Raji (cell line): ENCODE data around the gene BCAS1.

ENCODE experiments used
- POLR2A ChIP-seq: IDR thresholded peaks from 2 replicates; pipeline ENCODE4 v1.6.1; 2011; ENCODE audit warnings: low read depth, low read length, control low read depth; ENCODE audit not compliant: insufficient read depth

BCAS1 gene

GRCh38 chr20:54002741-54003140 is 67.7 kb downstream of the BCAS1 start:
- no peak for TF ChIP-seq POLR2A

GRCh38 chr20:54002056-54002575 is 68.3 kb downstream of the BCAS1 start:
- TF ChIP-seq POLR2A, result no peak

GRCh38 chr20:54000914-54001313 is 69.5 kb downstream of the BCAS1 start:
- TF ChIP-seq POLR2A, result no peak

DNA sequence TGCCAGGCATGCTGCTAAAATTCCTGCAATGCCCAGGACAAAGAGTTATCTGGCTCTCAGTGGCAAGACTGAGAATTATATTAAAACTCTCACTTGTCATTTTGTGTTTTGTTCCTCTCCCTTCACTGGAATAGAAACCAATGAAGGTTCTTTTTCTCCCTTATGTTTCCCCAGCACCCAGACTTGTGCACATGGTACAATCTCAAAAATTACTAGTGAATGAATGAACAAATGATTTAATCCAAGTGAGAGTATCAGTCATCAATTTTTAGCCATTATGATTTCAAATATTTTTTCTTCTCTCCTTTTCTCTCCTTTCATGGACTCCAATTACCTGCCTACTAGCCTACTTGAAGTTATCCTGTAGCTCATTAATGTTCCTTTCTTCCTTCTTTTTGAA is 70.1 kb downstream of the BCAS1 start:
- TF ChIP-seq POLR2A, result no peak

GRCh38 chr20:53999077-53999476 is 71.3 kb downstream of the BCAS1 start:
- no peak for TF ChIP-seq POLR2A

DNA sequence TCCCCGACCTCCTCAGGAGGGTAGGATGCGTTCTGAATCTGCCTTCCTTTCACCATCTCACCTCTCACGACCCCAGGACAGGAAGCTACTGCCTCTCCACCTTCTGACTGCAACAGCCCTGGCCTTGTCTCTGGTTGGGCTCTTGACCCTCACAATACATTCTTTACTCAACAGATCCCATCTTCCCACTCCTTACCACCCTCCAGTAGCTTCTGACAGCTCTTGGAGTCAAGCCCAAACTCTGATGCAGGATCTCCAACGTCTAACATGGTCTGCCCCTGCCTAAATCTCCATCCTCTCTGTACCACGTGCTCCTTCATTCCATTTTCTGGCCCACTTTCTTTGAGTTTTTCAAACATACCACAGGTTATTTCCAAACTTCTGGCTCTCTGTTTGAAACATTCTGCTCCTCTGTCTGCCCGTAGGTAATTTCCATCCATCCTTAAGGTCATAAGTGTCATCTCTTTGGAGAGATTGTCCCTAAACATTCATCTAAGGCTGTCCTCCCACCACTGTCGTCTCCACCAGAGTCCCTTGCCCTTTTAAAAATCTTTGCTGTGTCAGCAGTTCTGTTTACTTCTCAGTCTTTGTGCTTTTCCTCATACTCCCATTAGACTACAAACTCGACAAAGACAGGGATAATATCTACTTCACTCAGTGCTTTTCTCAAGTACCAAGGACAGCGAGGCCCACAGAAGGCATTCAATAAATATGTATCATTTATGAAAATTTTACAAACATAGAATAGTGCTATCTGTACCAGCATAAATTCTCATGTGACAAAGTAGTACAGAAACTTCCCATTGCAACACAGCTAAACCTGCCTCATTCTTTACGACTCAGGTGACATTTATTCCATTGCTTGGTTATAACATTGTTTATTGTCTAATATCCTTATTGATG is 73.6 kb downstream of the BCAS1 start:
- no peak for TF ChIP-seq POLR2A

GRCh38 chr20:53995949-53996348 is 74.4 kb downstream of the BCAS1 start:
- TF ChIP-seq POLR2A, result no peak

GRCh38 chr20:53994088-53994487 is 76.3 kb downstream of the BCAS1 start:
- TF ChIP-seq POLR2A, result no peak

GRCh38 chr20:53993310-53993709 is 77.1 kb downstream of the BCAS1 start:
- TF ChIP-seq POLR2A, result no peak

DNA sequence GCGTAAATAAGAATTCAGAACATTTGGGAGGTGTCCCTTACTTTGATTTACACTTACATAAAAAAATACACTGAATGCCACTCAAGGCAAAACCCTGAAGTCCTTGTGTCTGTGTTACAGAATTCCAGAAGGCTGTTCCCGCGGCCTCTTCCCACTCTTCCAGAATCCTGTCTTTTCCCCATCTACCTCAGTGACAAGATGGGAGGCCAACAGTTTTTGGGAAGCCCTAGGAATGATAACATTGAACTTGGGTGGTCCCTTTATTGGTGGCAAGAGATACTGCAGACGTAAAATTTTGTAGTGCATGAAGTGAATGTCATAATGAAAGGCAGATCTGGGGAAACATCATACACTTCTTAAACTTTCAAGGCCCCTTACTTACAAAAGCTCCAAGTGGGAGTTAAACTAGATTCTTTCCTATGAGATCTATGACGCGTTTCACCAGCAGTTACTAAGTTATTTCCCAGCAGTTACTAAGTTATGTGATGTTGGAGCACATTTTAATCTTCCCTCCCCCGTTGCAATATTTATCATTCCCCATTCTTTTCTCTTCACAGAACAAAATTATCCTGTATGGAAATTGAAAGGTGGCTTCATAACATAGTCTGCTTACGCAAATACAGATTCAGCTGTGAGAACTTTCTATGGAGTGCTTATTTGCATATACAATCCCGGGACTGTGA is 79.5 kb downstream of the BCAS1 start:
- no peak for TF ChIP-seq POLR2A

GRCh38 chr20:53990003-53990402 is 80.4 kb downstream of the BCAS1 start:
- no peak for TF ChIP-seq POLR2A

GRCh38 chr20:53989401-53989800 is 81.0 kb downstream of the BCAS1 start:
- TF ChIP-seq POLR2A, result no peak

- no peak for TF ChIP-seq POLR2A
Observed at GRCh38 chr20:53986037-53986650, 84.2 kb downstream of the BCAS1 start.

GRCh38 chr20:53985150-53985518 is 85.3 kb downstream of the BCAS1 start:
- no peak for TF ChIP-seq POLR2A

DNA sequence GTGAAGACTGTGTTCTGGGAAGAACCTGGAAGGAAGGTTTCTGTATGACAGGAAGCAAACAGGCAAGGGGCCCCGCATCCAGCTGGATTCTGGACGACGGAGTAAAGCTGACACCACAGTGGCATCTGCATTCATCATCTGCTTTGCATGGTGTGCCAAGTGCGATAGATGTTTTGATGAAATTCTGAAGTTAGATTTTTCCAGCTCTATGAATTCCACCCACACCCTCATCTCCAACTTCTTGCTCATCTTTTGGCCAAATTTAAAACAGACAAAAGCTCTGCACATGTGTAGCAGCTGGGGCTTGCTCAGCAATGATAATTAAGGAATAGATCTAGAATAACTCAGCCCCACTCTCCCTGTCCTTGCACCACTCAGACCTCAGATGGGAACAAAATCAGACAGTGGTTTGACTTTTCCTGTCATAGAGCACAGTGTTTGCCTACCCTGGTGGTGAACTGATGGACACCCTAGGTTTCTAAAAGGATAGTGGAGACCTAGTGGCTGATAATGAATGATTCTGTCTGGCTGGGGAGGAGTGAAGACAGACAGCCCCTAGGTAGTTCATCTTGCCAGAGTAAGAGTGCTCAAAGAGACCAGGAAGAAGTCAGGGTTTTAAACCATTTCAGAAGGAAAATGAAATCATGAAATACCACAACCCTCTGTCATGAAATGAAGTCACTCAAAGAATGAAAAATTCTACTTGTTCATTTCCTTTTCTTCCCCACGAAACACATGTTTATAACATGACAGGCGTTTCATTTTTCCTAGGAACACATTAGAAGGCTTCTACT is 85.8 kb downstream of the BCAS1 start:
- no peak for TF ChIP-seq POLR2A

DNA sequence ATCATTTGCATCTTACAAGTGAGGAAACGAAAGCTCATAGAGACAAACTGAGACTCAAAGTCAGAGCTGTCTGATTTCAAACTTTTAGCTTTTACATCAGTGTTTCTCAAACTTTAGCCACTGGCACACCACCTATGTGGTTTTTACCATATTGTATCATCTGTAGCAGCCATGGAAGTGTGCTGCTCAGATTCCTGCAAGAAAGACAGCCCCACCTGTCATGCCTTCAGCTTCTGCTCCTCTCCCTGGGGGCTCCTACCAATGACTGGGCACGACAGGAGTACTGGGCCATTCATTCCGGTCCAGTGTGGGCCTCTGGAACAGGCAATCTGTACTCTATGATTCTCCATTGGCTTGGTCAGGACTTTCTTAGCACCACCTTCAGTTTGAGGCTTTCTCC is 87.0 kb downstream of the BCAS1 start:
- no peak for TF ChIP-seq POLR2A

- no peak for TF ChIP-seq POLR2A
Observed at GRCh38 chr20:53982624-53983023, 87.8 kb downstream of the BCAS1 start.
